DOHH2 (cell line): ENCODE measurements around the gene DCAF15.

Experiments
- H3F3A ChIP-seq: fragments of 200-600 bp; sonication (generic), shearing (Covaris generic); 2 replicates; pipeline ENCODE4 v1.6.0; 2016; ENCODE audit warnings: antibody characterized with exemption, mild to moderate bottlenecking; ENCODE audit not compliant: control insufficient read depth, insufficient read depth
- H3K27ac ChIP-seq: fragments of 200-600 bp; sonication (generic); 2 replicates; pipeline ENCODE4 v1.5.1; 2014; ENCODE audit warnings: low read depth, mild to moderate bottlenecking, low read length, moderate library complexity
- H3K27me3 ChIP-seq: fragments of 200-600 bp; sonication (generic); 2 replicates; pipeline ENCODE4 v1.6.1; 2014; ENCODE audit warnings: mild to moderate bottlenecking, low read length, mixed read lengths; ENCODE audit not compliant: control insufficient read depth
- H3K36me3 ChIP-seq: fragments of 200-600 bp; sonication (generic); 2 replicates; pipeline ENCODE4 v1.6.1; 2014; ENCODE audit warnings: mild to moderate bottlenecking, low read length, moderate library complexity, mixed read lengths; ENCODE audit not compliant: control insufficient read depth
- H3K4me1 ChIP-seq: fragments of 200-600 bp; sonication (generic); 2 replicates; pipeline ENCODE4 v1.6.1; 2014; ENCODE audit warnings: mild to moderate bottlenecking, low read length, mixed read lengths; ENCODE audit not compliant: control insufficient read depth
- H3K4me2 ChIP-seq: fragments of 200-600 bp; sonication (generic); 2 replicates; pipeline ENCODE4 v1.6.0; 2014; ENCODE audit warnings: mild to moderate bottlenecking, low read length, moderate library complexity
- H3K4me3 ChIP-seq: fragments of 200-600 bp; sonication (generic); 2 replicates; pipeline ENCODE4 v1.5.1; 2014; ENCODE audit warnings: mild to moderate bottlenecking, low read length, mixed read lengths
- H3K79me2 ChIP-seq: fragments of 200-600 bp; sonication (generic); 2 replicates; pipeline ENCODE4 v1.6.1; 2014; ENCODE audit warnings: mild to moderate bottlenecking, low read length, mixed read lengths; ENCODE audit not compliant: control insufficient read depth
- H3K9me2 ChIP-seq: fragments of 200-600 bp; sonication (generic); replicated peaks from 2 replicates; pipeline ENCODE4 v1.6.1; 2014; ENCODE audit warnings: mild to moderate bottlenecking, low read length, mixed read lengths; ENCODE audit not compliant: control insufficient read depth
- H3K9me3 ChIP-seq: fragments of 200-600 bp; sonication (generic); 2 replicates; pipeline ENCODE4 v1.6.1; 2014; ENCODE audit warnings: antibody characterized with exemption, low read length, mixed read lengths; ENCODE audit not compliant: control insufficient read depth, insufficient read depth
- H4K20me1 ChIP-seq: fragments of 200-600 bp; sonication (generic); 2 replicates; pipeline ENCODE4 v1.6.0; 2014; ENCODE audit warnings: low read depth, mild to moderate bottlenecking, antibody characterized with exemption, low read length, moderate library complexity; ENCODE audit not compliant: control insufficient read depth, insufficient read depth
- CTCF ChIP-seq: fragments of 200-600 bp; sonication (generic); IDR thresholded peaks from one replicate; pipeline ENCODE4 v1.5.1; 2014; ENCODE audit warnings: antibody characterized with exemption, mild to moderate bottlenecking, low read depth, low read length; ENCODE audit not compliant: poor library complexity, severe bottlenecking
- EZH2phosphoT487 ChIP-seq: fragments of 200-600 bp; sonication (generic); IDR thresholded peaks from 2 replicates; pipeline ENCODE4 v1.6.1; 2017; ENCODE audit warnings: borderline replicate concordance, mild to moderate bottlenecking, antibody characterized with exemption, low read length, moderate library complexity, mixed read lengths

The DCAF15 gene

GRCh38 chr19:13954185-13954584 is 1.9 kb downstream of the DCAF15 start:
- Histone ChIP-seq H3K4me1 (peaks cover 16% of the 10 kb centered on the region), H3K4me3 (no peak overlapping the region), H3K27me3 (no peaks in the 10 kb centered on the region), H3K27ac (no peak overlapping the region), H3K4me2 (peak overlapping the region; percentile 77; the same call in 1 of the 2 replicates), H3K36me3 (peaks cover 46% of the 10 kb centered on the region), H4K20me1 (peaks cover 6% of the 10 kb centered on the region; the same call in 1 of the 2 replicates), H3K9me2 (no peaks in the 10 kb centered on the region), H3K9me3 (no peaks in the 10 kb centered on the region), H3K79me2 (peaks cover 28% of the 10 kb centered on the region), H3F3A (no peaks in the 10 kb centered on the region)
- TF ChIP-seq EZH2phosphoT487 (no peak), CTCF (no peak)

GRCh38 chr19:13955662-13956364 is 3.5 kb downstream of the DCAF15 start:
- no peaks in the 10 kb centered on the region for H3K27me3 ChIP-seq
- H3K4me2 ChIP-seq: no peak overlapping the region
- no peak overlapping the region for H3K27ac ChIP-seq
- TF ChIP-seq EZH2phosphoT487 (no peak), CTCF (no peak)
- peaks cover 63% of the 10 kb centered on the region for H3K36me3 ChIP-seq
- peaks cover 16% of the 10 kb centered on the region for H3K4me1 ChIP-seq
- H3F3A ChIP-seq: no peaks in the 10 kb centered on the region
- peaks cover 28% of the 10 kb centered on the region for H3K79me2 ChIP-seq
- no peak overlapping the region for H3K4me3 ChIP-seq
- H4K20me1 ChIP-seq: peaks cover 6% of the 10 kb centered on the region; the same call in 1 of the 2 replicates
- H3K9me3 ChIP-seq: no peaks in the 10 kb centered on the region
- H3K9me2 ChIP-seq: no peaks in the 10 kb centered on the region

- Histone ChIP-seq H3K27me3 (no peaks in the 10 kb centered on the region), H3K79me2 (peaks cover 28% of the 10 kb centered on the region), H3K4me3 (no peak overlapping the region), H3K27ac (no peak overlapping the region), H3K4me1 (peaks cover 16% of the 10 kb centered on the region), H3K4me2 (no peak overlapping the region), H4K20me1 (peaks cover 6% of the 10 kb centered on the region; the same call in 1 of the 2 replicates), H3K36me3 (peaks cover 66% of the 10 kb centered on the region), H3K9me2 (no peaks in the 10 kb centered on the region), H3K9me3 (no peaks in the 10 kb centered on the region), H3F3A (no peaks in the 10 kb centered on the region)
- no peak for TF ChIP-seq EZH2phosphoT487
Observed at GRCh38 chr19:13956365-13956744, 4.0 kb downstream of the DCAF15 start.

GRCh38 chr19:13957051-13957450 is 4.7 kb downstream of the DCAF15 start:
- Histone ChIP-seq H3K4me1 (peaks cover 10% of the 10 kb centered on the region), H3K4me3 (no peak overlapping the region), H3K27me3 (no peaks in the 10 kb centered on the region), H3K9me3 (no peaks in the 10 kb centered on the region), H3K9me2 (no peaks in the 10 kb centered on the region), H3K4me2 (no peak overlapping the region), H3K36me3 (peaks cover 72% of the 10 kb centered on the region), H3F3A (no peaks in the 10 kb centered on the region), H3K79me2 (peaks cover 28% of the 10 kb centered on the region), H4K20me1 (peaks cover 6% of the 10 kb centered on the region; the same call in 1 of the 2 replicates), H3K27ac (no peak overlapping the region)
- no peak for TF ChIP-seq EZH2phosphoT487
- TF ChIP-seq CTCF: no peak
